HL-60/S4 (cell line): ENCODE measurements around the gene MGAT4A.
"Not testable (repeated sequence)": the region's sequence is repeated elsewhere in the genome, so short reads cannot be mapped to it uniquely, and the experiment has no call there.

ENCODE experiments used
- in situ Hi-C: fragments of 300-500 bp; cut with MboI; formaldehyde crosslinking; loops from 2 replicates; pipeline ENCODE4 v1.14.3; 2022; ENCODE audit warnings: low sequenced_read_pairs

Gene MGAT4A

DNA sequence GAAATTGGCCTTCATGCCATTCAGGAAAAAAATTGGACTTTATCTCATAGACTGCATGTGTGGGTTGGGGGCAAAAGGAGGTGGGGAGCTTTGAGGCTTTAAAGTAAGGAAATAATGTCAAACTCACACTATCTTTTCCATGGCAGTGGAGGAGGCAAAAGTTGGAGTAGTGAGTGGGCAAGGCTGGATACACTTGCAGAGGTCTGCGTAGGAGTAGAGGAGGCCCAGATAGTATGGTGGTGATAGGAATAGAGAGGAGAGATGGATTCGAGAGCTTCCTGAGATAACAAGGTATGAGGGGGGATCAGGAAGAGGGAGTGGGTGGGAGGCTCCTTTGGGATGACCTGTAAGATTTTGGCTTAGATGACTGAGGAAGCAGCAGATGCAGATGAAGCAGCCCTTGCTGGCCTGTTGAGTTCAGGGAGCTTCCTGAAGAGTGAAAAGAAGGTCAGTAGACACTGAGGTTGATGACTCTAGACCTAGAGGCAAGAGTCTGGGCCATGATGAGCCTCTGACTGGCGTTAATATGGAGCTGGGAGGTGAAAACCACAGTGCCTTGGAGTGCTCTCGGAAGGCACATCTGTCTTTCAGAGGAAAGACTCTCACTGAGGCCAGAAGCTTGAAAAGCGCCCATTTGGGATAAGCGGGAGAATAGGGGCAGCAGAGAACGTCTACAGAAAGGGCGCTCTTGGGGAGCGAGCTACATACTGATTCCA, 116.8 kb downstream of the MGAT4A start:
- in situ Hi-C loops = no loop called here

DNA sequence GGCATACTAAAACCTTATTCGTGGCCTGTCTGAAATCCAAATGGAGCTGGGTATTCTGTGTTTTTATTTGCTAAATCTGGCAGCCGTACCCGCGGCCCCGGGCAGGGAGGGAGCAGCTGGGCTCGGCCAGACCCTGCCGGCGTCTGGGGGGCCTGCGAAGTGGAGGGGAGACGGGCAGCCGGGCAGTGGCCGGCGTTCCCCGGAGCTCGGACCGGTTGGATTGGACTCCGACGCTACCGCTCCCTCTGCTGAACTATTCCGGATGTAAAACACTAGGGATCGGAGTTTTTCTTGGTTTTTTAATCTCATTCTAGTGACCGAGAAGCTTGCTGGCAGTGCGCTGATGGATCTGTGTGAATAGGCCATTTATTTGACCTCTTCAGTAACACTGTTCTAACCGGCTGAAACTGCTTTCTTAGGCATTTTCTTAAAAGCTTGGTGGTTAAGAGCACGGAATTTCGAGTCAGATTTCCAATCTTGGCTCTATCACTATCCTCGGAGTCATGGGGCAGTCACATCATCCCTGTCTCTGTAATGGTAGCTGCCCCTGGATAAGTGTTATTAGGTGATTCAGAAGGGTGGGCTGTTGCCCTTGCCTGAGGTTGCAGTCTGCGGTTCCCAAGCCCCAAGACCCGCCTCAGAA, 121.8 kb downstream of the MGAT4A start:
- in situ Hi-C loops = no loop called here

DNA sequence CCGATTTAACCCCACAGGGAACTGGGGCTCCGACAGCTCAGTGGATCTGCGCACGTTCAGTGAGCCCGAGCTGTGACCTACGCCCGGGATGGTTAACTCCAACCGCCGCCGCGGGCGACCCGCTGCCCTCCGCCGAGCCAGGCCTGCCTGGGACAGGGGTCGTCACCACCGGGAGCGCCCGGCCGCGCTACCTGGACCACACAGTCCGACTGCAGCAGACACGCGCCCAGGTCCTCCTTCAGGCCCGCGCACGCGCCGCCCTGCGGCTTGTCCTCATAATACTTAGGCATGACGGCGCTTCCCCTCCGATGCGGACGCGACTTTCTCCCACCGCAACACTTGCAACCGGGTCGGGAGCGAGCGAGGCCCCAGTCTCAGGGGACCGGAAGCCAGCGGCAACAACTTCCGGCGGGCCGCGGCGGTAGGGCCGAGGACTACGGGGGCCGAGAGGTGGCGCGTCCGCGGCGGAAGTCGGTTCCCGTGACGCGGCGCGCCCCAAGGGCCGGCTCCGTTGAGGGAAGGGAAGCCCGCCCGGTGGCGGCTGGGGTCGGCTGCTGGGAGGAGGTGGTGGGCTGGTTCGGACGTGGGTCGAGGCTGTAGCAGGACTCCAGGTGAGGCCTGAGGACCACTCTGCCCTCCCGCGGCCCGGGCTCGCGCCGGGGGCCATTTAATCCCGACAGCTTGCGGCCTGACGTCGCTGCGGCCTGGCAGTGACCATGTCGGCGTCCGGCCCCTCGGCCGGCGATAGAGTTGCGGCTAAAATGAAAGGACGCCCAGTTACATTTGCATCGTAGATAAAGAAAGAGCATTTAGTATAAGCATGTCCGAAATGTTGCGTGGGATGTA, 122.6 kb downstream of the MGAT4A start, which contains the start of the genes COA5 and UNC50:
Gene COA5 (minus strand): TSS at position 397 of the 846 bp plus-strand sequence. CDS start 107 bp downstream, at position 290.
Gene UNC50 (plus strand): TSS at position 474 of the 846 bp plus-strand sequence. CDS start 1,171 bp downstream, outside the sequence.
- in situ Hi-C loops = no loop called here

DNA sequence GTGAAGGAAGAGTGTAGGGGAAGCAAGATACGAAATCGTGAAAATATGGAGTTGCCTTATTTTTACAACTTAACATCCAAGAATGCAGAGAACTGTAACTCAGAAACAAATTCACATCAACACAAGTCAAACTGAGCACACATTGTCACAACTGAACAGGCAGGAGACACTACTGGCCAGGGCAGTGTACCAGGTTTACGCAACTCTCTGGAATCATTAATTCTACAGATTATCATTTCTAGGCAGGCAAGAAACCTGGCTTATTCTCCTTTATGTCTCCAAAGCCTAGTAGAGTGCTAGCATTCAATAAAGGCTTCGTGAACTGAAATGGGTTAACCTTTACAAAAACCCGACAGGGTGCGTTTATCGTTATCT, 123.2 kb downstream of the MGAT4A start:
- in situ Hi-C loops = no loop called here

DNA sequence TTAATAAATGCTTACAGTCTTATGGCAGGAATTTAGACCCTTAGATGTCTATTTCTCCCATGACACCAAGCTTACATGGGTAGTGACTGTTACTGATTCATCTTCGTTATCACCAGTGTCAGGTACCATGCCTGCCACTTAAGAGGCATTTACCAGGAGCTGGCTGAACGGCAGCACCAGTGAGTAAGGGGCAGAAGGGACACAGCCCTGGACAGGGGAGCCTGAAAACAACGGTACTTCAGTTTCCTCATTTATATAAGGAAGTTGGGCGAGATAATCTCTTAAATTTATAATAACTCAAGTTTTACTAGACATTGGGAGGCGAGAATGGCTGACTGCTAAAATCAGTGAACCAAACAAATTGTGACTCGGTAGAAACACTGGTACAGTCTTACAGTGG, 123.8 kb downstream of the MGAT4A start:
- in situ Hi-C loops = no loop called here

DNA sequence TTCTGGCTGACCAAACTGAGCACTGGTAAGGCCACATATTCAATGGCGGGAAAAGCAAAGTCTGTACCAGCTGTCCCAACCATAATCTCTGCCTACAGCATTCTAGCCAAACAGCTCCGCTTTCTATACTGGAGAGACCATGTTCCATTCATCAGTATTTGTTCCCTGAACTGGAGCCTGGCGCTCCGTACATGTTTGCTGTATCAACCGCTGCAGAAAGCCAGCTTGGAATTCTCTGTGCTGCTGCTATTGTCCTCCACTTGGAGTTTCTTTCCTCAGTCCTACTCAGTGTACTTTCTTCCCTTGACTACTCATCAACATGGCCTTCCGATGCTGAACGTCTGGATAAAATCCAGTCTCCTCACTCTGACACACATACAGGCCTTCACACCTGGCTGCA, 124.5 kb downstream of the MGAT4A start:
- in situ Hi-C loops = no loop called here

DNA sequence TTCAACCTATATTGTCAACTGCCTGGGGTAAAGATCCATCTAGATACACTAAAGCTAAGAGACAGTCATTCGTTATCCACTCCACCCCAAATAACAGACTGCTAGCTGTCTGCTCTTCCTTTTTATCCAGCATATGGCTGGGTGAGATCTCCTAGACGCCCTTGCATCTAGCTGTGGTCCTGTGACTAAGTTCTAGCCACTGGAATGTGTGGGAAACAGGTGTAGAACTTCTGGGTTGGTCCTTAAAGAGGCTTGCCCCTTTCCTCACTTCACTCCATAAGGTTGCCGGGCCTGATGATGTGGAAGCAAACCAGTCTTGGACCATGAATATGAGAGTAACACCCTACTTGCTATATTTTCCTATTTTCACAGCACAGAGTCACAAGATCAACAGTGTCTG, 125.9 kb downstream of the MGAT4A start:
- in situ Hi-C loops = no loop called here

DNA sequence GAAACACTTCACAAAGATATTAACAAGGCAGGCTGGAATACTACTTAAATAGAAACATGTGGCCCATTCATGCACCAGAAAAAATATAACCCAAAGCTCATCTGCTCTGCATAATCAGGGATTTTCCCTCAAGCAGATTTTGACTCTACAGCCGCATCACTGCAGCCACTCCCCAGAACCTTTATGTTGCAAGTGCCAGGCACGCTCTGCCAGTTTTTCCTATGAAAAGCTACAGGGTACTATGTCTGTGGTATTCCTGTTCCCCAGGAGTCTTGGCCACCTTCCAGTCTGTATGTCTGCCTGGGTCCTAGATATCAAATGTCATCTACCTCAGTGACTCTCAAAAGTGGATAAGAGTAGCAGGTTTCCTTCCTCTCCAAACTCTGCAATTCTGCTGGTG, 126.4 kb downstream of the MGAT4A start:
- in situ Hi-C loops = no loop called here

DNA sequence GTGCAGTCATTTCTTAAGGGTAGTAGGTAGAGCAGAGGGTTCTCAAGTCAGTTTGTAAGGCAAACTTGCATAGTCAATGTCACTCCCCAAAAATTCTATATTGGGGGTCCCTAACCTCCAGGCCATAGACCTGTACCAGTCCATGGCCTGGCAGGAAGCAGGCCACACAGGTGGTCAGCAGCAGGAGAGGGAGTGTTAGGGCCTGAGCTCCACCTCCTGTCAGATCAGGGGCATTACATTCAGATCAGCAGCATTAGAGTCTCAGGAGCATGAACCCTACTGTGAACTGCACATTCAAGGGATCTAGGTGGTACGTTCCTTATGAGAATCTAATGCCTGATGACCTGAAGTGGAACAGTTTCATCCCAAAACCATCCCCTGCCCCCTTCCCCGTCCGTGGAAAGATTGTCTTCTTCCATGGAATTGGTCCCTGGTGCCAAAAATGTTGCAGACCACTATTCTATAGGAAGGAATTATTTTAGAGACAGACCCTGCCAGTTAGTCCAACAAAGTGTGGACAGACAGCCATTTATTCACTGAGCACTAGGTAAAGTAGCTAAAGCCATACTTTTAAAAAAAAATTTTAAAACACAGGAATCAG, 129.3 kb downstream of the MGAT4A start:
- in situ Hi-C loops = no loop called here

DNA sequence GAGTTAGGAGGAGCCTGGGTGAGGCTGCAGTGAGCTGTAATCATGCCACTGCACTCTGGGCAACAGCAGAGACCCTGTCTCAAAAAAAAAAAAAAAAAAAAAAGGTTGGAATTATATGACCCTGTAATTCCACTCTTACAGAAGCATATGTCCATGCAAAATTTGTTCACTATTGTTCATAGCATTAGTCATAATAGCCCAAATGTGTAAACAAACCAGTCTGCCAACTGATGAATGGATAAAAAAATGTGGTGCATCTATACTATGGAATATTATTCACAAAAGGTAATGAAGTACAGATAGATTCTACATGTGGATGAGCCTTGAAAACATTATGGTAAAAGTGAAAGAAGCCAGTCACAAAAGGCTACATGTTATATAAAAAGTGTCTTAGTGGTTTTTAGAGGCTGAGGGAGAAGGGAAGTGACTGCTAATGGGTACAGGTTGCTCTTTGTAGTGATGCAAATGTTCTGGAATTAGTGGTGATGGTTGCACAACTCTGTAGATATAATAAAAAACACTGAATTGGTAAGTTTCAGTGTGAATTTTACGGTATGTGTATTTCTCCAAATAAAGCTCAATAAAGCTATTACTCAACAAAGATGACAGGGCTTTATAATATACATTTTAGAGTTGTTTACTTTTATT, 132.0 kb downstream of the MGAT4A start:
- in situ Hi-C loops = no loop called here

DNA sequence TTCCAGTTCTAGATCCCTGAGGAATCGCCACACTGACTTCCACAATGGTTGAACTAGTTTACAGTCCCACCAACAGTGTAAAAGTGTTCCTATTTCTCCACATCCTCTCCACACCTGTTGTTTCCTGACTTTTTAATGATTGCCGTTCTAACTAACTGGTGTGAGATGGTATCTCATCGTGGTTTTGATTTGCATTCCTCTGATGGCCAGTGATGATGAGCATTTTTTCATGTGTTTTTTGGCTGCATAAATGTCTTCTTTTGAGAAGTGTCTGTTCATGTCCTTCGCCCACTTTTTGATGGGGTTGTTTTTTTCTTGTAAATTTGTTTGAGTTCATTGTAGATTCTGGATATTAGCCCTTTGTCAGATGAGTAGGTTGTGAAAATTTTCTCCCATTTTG, 136.3 kb downstream of the MGAT4A start:
- in situ Hi-C loops = not testable (repeated sequence)

DNA sequence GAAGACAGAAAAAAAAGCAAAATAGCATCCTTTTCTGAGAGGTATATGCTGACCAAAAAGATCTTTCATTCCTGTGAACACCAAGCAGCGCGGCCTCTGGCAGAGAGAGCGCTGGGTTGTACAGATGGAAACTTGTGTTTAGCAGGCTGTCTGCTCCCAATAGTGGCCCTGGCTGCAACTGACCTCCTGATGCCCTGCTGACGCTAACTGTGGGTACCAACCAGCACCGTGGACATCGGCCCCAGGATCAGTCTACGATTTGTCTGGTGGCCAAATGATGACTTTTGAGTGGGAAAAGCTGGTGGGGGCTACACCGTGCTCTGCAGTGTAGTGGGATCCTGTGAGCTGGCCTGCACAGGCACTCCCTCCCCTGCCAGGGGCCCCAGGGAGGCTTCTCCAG, 138.4 kb downstream of the MGAT4A start:
- in situ Hi-C loops = no loop called here

DNA sequence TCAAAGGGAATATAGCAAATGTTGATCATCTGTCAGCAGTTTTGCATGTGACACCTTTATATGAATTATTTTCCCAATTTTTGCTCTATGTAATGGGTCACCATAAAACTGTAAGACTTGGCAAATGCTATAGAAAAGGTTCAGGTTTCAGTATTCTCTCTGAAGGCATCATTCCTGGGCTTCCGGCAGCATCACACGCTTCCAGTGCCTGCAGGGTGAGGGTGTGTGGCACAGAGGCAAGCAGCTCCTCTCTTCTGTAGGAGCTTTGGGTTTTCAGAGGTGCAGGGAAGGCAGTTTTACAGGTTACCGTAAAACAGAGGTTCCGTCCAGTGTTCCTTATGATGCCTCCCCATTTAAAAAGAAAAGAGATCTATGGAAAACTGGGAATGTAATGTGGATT, 141.4 kb downstream of the MGAT4A start:
- in situ Hi-C loops = no loop called here

DNA sequence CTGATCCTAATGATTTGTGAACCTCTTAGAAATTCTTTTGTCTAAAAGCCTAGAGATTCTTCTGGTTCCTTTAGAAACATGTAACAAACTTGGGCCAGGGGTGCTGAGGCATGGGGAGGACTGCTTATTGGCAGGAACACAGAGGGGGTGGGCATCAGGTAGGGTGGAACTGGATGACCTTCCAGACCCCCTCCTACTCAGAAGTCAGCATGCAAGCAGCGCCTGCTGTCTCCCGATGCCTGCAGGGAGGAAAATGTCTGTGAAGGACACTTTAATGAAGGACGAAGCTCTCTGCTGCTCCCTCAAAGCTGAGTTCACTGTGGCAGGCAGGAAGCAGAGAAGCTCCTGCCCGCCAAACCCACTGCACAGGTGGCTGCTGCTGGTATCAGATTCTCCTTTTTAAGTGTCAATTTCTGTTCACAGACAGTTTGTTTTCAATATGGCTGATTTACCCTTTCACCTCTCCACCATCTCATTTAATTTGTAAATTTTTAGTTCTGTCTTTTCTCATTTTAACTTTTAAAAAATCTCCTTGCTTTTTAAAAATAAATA, 142.0 kb downstream of the MGAT4A start:
- in situ Hi-C loops = no loop called here

DNA sequence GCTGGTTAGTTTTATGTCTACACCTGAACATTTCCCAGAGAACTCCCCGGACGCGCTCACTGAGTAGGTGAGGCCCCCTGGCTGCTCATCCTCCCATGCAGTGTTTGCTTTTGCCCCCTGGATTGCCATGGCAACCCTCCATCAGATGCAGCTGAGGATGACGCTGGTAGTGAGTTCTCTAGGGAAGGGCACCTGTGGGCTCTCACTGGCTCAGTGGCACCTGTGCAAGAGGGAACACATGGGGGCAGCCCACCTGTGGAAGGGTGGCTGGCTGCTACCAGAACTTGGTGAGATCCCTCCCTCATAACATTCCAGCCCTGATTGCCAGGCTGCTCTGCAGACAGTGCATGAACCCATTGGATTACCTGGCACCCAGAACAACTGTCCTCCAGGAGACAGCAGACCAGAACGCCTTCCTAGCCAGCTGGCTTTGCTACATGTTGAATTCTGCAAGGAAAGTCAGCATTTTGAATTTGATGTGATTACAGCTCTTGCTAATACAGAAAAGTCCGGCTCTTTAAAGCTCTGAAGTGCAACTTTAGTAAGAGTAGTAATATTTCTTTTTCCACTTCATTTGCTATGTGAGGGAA, 144.3 kb downstream of the MGAT4A start:
- in situ Hi-C loops = no loop called here

DNA sequence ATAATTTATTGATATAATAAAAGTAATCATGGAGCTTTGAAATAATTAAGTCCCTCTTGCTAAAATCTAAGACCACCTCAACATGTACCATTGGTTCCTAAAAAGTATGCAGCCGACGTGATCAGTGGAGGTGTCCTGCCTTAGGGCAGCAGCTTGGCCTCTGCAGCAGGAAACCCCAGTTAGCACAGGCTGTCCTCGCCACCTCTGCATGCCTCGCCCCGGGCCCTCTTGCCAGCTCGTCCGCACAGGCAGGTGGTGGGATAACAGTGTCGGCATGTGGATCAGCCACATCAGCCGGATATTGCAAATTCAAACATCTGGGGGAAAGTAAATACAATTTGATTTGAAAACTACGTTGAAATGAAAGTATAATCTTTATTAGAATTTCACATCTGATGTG, 145.5 kb downstream of the MGAT4A start:
- in situ Hi-C loops = no loop called here

DNA sequence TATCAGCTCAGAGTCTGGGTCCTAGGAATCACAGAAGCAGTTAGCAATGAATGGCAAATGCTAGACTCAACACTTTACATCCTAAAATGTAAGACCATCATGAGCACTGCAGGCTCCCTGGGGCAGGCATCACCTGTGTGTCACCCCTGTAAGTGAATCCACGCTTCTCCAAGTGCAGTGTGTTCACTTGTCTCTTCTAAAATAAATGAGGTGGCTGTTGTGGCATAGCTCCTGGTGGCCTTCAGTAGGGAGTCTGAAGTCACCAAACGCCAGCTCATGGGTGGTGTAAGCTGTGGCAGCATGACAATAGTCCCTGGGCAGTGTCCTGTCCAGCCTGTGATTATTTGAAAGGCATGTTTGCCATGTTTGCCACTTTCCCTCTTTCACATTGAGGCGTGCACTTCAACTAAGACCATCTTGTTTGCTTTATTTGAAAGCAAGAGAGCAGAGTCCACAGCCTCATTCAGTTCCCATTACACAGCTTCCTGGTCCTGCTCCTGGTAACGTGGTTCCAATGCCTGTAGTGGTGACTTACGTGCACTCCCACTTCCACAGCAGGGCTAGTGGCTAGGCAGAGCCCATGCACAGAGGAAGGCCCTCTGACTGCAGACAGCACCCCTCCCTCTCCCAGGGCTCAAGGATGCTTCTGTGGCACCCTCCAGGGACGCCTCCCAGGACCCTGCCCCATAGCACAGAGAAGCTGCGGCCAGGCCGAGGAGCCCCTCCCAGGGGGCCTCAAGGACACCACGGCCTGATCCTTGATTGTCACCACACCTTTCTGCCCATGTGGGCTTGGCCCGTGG, 146.9 kb downstream of the MGAT4A start:
- in situ Hi-C loops = no loop called here

DNA sequence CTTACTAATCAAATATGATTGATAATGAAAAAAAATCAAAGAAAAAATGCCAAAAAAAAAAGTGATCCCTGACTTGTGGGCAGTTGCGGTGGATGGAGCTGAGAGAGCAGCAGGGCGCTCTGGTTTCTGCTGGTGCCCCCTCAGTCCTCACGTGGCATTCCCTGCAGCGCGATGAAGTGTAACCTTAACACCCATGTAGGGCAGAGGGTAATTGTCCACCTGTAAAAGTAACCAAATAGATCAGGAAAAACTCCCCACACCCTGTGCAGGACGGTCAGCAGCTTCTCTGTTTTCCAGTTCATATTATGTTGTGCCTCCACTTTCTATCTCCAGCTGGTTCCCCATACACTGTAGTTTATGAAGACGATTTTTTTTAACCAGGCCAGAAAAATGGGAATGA, 147.7 kb downstream of the MGAT4A start:
- in situ Hi-C loops = no loop called here

DNA sequence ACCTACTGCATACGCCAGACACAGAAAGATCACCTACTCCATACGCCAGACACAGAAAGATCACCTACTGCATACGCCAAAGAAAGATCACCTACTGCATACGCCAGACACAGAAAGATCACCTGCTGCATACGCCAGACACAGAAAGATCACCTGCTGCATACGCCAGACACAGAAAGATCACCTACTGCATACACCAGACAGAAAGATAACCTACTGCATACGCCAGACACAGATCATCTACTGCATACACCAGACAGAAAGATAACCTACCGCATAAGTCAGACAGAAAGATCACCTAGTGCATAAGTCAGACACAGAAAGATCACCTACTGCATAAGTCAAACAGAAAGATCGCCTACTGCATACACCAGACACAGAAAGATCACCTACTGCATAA, 148.4 kb downstream of the MGAT4A start:
- in situ Hi-C loops = no loop called here
